Measurements from ENCODE around the gene DPH1.

Gene DPH1

GRCh38 chr17:2028234-2028614 is 1.7 kb upstream of the DPH1 start:
- Histone ChIP-seq H3K4me1 (ENCODE audit: insufficient read depth, low read length) (peaks cover 2% of the 10 kb centered on the region; the same call in 1 of the 2 replicates), H3K36me3 (ENCODE audit: insufficient read depth, low read length) (no peaks in the 10 kb centered on the region), H3K9me3 (ENCODE audit: control insufficient read depth, insufficient read depth, low read length) (no peaks in the 10 kb centered on the region), H3K9ac (ENCODE audit: low read depth, low read length) (no peak overlapping the region)

- no peaks in the 10 kb centered on the region for H3K36me3 ChIP-seq (ENCODE audit: insufficient read depth, low read length)
- no peak overlapping the region for H3K9ac ChIP-seq (ENCODE audit: low read depth, low read length)
- H3K9me3 ChIP-seq (ENCODE audit: control insufficient read depth, insufficient read depth, low read length) = no peaks in the 10 kb centered on the region
- no peaks in the 10 kb centered on the region; the same call in 1 of the 2 replicates for H3K4me1 ChIP-seq (ENCODE audit: insufficient read depth, low read length)
Observed at GRCh38 chr17:2028737-2029136, 1.2 kb upstream of the DPH1 start.

GRCh38 chr17:2030779-2031163 is 818 bp downstream of the DPH1 start:
- Histone ChIP-seq H3K36me3 (ENCODE audit: insufficient read depth, low read length) (no peaks in the 10 kb centered on the region), H3K9ac (ENCODE audit: low read depth, low read length) (peak overlapping the region; percentile 99; the same call in 1 of the 2 replicates), H3K4me1 (ENCODE audit: insufficient read depth, low read length) (no peaks in the 10 kb centered on the region; the same call in 1 of the 2 replicates), H3K9me3 (ENCODE audit: control insufficient read depth, insufficient read depth, low read length) (no peaks in the 10 kb centered on the region)

GRCh38 chr17:2033153-2033552 is 3.2 kb downstream of the DPH1 start:
- no peaks in the 10 kb centered on the region for H3K9me3 ChIP-seq (ENCODE audit: control insufficient read depth, insufficient read depth, low read length)
- no peak overlapping the region for H3K9ac ChIP-seq (ENCODE audit: low read depth, low read length)
- no peaks in the 10 kb centered on the region for H3K36me3 ChIP-seq (ENCODE audit: insufficient read depth, low read length)

GRCh38 chr17:2034157-2034556 is 4.2 kb downstream of the DPH1 start:
- H3K9me3 ChIP-seq (ENCODE audit: control insufficient read depth, insufficient read depth, low read length) = no peaks in the 10 kb centered on the region
- H3K9ac ChIP-seq (ENCODE audit: low read depth, low read length) = no peak overlapping the region
- H3K4me1 ChIP-seq (ENCODE audit: insufficient read depth, low read length) = no peaks in the 10 kb centered on the region; the same call in 1 of the 2 replicates
- H3K36me3 ChIP-seq (ENCODE audit: insufficient read depth, low read length) = no peaks in the 10 kb centered on the region

More at GRCh38 chr17:2033153-2033552, 3.2 kb downstream of the DPH1 start:
- H3K4me1 ChIP-seq (ENCODE audit: insufficient read depth, low read length) = no peaks in the 10 kb centered on the region; the same call in 1 of the 2 replicates

GRCh38 chr17:2034806-2035540 is 5.0 kb downstream of the DPH1 start:
- H3K4me1 ChIP-seq (ENCODE audit: insufficient read depth, low read length) = no peaks in the 10 kb centered on the region; the same call in 1 of the 2 replicates
- no peak overlapping the region for H3K9ac ChIP-seq (ENCODE audit: low read depth, low read length)
- H3K36me3 ChIP-seq (ENCODE audit: insufficient read depth, low read length) = no peaks in the 10 kb centered on the region
- no peaks in the 10 kb centered on the region for H3K9me3 ChIP-seq (ENCODE audit: control insufficient read depth, insufficient read depth, low read length)

- Histone ChIP-seq H3K36me3 (ENCODE audit: insufficient read depth, low read length) (no peaks in the 10 kb centered on the region), H3K9ac (ENCODE audit: low read depth, low read length) (no peak overlapping the region), H3K4me1 (ENCODE audit: insufficient read depth, low read length) (no peaks in the 10 kb centered on the region; the same call in 1 of the 2 replicates), H3K9me3 (ENCODE audit: control insufficient read depth, insufficient read depth, low read length) (no peaks in the 10 kb centered on the region)
Observed at GRCh38 chr17:2035541-2036488, 5.9 kb downstream of the DPH1 start.

- no peaks in the 10 kb centered on the region for H3K9me3 ChIP-seq (ENCODE audit: control insufficient read depth, insufficient read depth, low read length)
- H3K4me1 ChIP-seq (ENCODE audit: insufficient read depth, low read length) = no peaks in the 10 kb centered on the region; the same call in 1 of the 2 replicates
- no peaks in the 10 kb centered on the region for H3K36me3 ChIP-seq (ENCODE audit: insufficient read depth, low read length)
- no peak overlapping the region for H3K9ac ChIP-seq (ENCODE audit: low read depth, low read length)
Observed at GRCh38 chr17:2037155-2037554, 7.2 kb downstream of the DPH1 start.

GRCh38 chr17:2040219-2040827 is 10.4 kb downstream of the DPH1 start:
- Histone ChIP-seq H3K4me1 (ENCODE audit: insufficient read depth, low read length) (peaks cover 3% of the 10 kb centered on the region; the same call in 1 of the 2 replicates), H3K36me3 (ENCODE audit: insufficient read depth, low read length) (peaks cover 6% of the 10 kb centered on the region; the same call in 1 of the 2 replicates), H3K9ac (ENCODE audit: low read depth, low read length) (no peak overlapping the region)

GRCh38 chr17:2040942-2041560 is 11.1 kb downstream of the DPH1 start:
- peak overlapping the region; percentile 78; the same call in 1 of the 2 replicates for H3K9ac ChIP-seq (ENCODE audit: low read depth, low read length)
- H3K4me1 ChIP-seq (ENCODE audit: insufficient read depth, low read length) = peaks cover 3% of the 10 kb centered on the region; the same call in 1 of the 2 replicates
- peaks cover 6% of the 10 kb centered on the region; the same call in 1 of the 2 replicates for H3K36me3 ChIP-seq (ENCODE audit: insufficient read depth, low read length)
- H3K9me3 ChIP-seq (ENCODE audit: control insufficient read depth, insufficient read depth, low read length) = no peaks in the 10 kb centered on the region

More at GRCh38 chr17:2040219-2040827, 10.4 kb downstream of the DPH1 start:
- no peaks in the 10 kb centered on the region for H3K9me3 ChIP-seq (ENCODE audit: control insufficient read depth, insufficient read depth, low read length)

- peaks cover 3% of the 10 kb centered on the region; the same call in 1 of the 2 replicates for H3K4me1 ChIP-seq (ENCODE audit: insufficient read depth, low read length)
- no peaks in the 10 kb centered on the region for H3K9me3 ChIP-seq (ENCODE audit: control insufficient read depth, insufficient read depth, low read length)
- H3K9ac ChIP-seq (ENCODE audit: low read depth, low read length) = peak within 1 kb of the TSS; percentile 78
- H3K36me3 ChIP-seq (ENCODE audit: insufficient read depth, low read length) = peaks cover 6% of the 10 kb centered on the region; the same call in 1 of the 2 replicates
Observed at GRCh38 chr17:2041561-2042389, 11.8 kb downstream of the DPH1 start, which contains the start of gene OVCA2. Gene OVCA2 (plus strand): TSS chr17:2042022. CDS start chr17:2042048, 26 bp downstream.

- Histone ChIP-seq H3K9me3 (ENCODE audit: control insufficient read depth, insufficient read depth, low read length) (no peaks in the 10 kb centered on the region), H3K4me1 (ENCODE audit: insufficient read depth, low read length) (peaks cover 3% of the 10 kb centered on the region; the same call in 1 of the 2 replicates), H3K9ac (ENCODE audit: low read depth, low read length) (peak overlapping the region; percentile 78), H3K36me3 (ENCODE audit: insufficient read depth, low read length) (peaks cover 6% of the 10 kb centered on the region; the same call in 1 of the 2 replicates)
Observed at GRCh38 chr17:2042390-2042847, 12.5 kb downstream of the DPH1 start.

GRCh38 chr17:2042933-2043332 is 13.0 kb downstream of the DPH1 start:
- peaks cover 6% of the 10 kb centered on the region; the same call in 1 of the 2 replicates for H3K36me3 ChIP-seq (ENCODE audit: insufficient read depth, low read length)
- no peak overlapping the region for H3K9ac ChIP-seq (ENCODE audit: low read depth, low read length)
- no peaks in the 10 kb centered on the region for H3K9me3 ChIP-seq (ENCODE audit: control insufficient read depth, insufficient read depth, low read length)
- peaks cover 3% of the 10 kb centered on the region; the same call in 1 of the 2 replicates for H3K4me1 ChIP-seq (ENCODE audit: insufficient read depth, low read length)
